Mesothelial cell of epicardium (in vitro differentiated cells): ENCODE measurements around the gene SLC3A2. TPM values are rescaled to one million over a fixed set of nuclear protein-coding genes. Genes with fewer than 3 reads are reported as not detected.
"Not testable (repeated sequence)": the region's sequence is repeated elsewhere in the genome, so short reads cannot be mapped to it uniquely, and the experiment has no call there.

ENCODE experiments used
- DNase-seq, 2 experiments: peaks; one replicate each; pipeline ENCODE4 v3.0.0; 2021; ENCODE audit warnings: low spot score in 2 of 2; ENCODE audit not compliant: unreplicated experiment in 2 of 2
- H3K27ac Mint-ChIP-seq: 2 replicates; pipeline ENCODE4 v1.8.0; 2021; ENCODE audit warnings: mixed read lengths
- H3K27me3 Mint-ChIP-seq: 2 replicates; pipeline ENCODE4 v1.8.0; 2021; ENCODE audit warnings: low read depth, mixed read lengths
- H3K36me3 Mint-ChIP-seq: 2 replicates; pipeline ENCODE4 v1.8.0; 2021; ENCODE audit warnings: mixed read lengths
- H3K4me1 Mint-ChIP-seq: 2 replicates; pipeline ENCODE4 v1.8.0; 2021; ENCODE audit warnings: mixed read lengths
- H3K4me3 Mint-ChIP-seq: 2 replicates; pipeline ENCODE4 v1.8.0; 2021; ENCODE audit warnings: mild to moderate bottlenecking, moderate library complexity, mixed read lengths
- H3K9me3 Mint-ChIP-seq: 2 replicates; pipeline ENCODE4 v1.8.0; 2021; ENCODE audit warnings: mixed read lengths
- total RNA-seq: library from RNA; stranded (reverse); gene quantifications from 3 replicates; pipeline ENCODE4 v1.2.1, GENCODE V29; 2021
- TF ChIP-seq, protein P1 (sequence below): fragments of 200-600 bp; sonication (generic); IDR thresholded peaks from one replicate; pipeline ENCODE4 v1.5.0; 2021; ENCODE audit warnings: antibody characterized with exemption; ENCODE audit not compliant: unreplicated experiment

The SLC3A2 gene
- total RNA-seq, 1 donor from 2014 or later = 208 TPM

DNA sequence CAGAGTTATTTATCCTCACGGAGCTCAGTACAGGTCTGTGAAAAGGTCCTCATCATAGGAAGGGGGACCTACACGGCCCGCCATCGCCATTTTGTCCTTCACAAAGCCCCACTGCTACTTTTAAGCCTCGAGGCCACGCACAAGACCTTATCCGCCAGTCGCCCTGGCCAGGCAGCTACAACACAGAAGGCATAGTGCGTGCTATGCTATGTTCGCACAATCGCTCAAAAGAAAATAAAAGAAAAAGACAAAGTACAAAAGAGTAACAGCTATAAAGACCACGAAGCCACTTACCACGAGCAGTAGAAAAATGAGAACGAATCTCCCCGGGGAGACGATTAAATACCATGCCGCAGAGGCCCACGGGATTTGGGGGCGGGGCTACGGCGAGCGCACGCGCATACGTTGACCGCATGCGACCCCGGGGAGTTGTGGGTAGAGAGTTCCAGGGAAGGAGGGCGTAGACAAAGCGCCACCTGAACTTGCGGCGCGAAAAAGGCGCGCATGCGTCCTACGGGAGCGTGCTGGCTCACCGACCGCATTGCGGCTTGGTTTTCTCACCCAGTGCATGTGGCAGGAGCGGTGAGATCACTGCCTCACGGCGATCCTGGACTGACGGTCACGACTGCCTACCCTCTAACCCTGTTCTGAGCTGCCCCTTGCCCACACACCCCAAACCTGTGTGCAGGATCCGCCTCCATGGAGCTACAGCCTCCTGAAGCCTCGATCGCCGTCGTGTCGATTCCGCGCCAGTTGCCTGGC is 24.9 kb upstream of the SLC3A2 start:
- no peaks in the 10 kb centered on the region for H3K9me3 Mint-ChIP-seq
- H3K27ac Mint-ChIP-seq = peak overlapping the region; percentile 95
- no peaks in the 10 kb centered on the region for H3K27me3 Mint-ChIP-seq
- peaks cover 76% of the 10 kb centered on the region for H3K4me1 Mint-ChIP-seq
- peaks cover 24% of the 10 kb centered on the region for H3K36me3 Mint-ChIP-seq
- H3K4me3 Mint-ChIP-seq = peak overlapping the region; percentile 96
- DNase-seq = peak; percentile 96 to 99
- TF ChIP-seq, protein P1, sequence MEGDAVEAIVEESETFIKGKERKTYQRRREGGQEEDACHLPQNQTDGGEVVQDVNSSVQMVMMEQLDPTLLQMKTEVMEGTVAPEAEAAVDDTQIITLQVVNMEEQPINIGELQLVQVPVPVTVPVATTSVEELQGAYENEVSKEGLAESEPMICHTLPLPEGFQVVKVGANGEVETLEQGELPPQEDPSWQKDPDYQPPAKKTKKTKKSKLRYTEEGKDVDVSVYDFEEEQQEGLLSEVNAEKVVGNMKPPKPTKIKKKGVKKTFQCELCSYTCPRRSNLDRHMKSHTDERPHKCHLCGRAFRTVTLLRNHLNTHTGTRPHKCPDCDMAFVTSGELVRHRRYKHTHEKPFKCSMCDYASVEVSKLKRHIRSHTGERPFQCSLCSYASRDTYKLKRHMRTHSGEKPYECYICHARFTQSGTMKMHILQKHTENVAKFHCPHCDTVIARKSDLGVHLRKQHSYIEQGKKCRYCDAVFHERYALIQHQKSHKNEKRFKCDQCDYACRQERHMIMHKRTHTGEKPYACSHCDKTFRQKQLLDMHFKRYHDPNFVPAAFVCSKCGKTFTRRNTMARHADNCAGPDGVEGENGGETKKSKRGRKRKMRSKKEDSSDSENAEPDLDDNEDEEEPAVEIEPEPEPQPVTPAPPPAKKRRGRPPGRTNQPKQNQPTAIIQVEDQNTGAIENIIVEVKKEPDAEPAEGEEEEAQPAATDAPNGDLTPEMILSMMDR = no peak

DNA sequence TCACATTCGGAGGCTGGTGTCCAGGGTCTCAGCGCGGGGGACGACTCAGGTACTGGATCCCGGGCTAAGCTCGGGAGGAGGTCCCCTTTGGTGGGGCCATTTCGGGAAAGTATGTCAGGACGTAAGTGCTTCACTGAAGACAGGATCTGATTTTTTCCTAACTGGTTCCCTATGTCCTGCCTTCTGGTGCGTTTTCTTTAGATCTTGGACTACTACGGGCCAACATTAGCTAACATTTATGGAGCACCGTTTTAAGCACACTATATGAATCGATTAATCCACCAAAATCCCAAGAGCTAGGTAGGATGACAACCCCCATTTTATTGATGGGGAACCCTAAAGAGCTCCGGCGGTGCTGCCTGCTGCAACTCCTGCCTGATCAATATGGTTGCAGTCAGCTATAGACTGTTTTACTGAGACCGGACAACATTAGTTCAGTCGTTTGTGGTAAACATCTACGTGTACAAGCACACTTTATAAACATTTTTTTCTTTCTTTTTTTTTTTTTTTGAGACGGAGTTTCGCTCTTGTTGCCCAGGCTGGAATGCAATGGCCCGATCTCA is 24.3 kb upstream of the SLC3A2 start:
- no peak for DNase-seq
- TF ChIP-seq, protein P1 = no peak
- H3K4me1 Mint-ChIP-seq = peaks cover 80% of the 10 kb centered on the region
- H3K4me3 Mint-ChIP-seq = peak overlapping the region; percentile 96
- H3K27me3 Mint-ChIP-seq = no peaks in the 10 kb centered on the region
- peak overlapping the region; percentile 95 for H3K27ac Mint-ChIP-seq
- H3K9me3 Mint-ChIP-seq = no peaks in the 10 kb centered on the region
- peaks cover 24% of the 10 kb centered on the region for H3K36me3 Mint-ChIP-seq

DNA sequence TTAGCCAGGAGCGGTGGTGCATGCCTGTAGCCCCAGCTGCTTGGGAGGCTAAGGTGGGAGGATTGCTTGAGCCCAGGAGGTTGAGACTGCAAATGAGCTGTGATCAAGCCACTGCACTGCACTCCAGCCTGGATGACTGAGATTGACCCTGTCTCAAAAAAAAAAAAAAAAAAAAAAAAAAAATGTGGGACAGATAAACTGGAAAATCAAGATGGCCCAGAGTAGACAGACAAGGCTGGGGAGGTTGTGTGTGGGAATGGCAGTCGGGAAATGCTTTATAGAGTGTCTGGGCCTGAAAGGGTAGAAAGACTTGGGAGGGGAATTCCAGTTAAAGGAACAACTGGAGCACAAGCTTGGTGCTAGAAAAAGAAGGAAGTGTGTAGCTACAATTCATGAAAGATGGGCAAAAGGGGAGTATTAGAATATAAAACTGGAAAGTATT is 23.1 kb upstream of the SLC3A2 start:
- Mint-ChIP-seq H3K27ac (peak overlapping the region; percentile 95), H3K36me3 (peaks cover 19% of the 10 kb centered on the region), H3K27me3 (no peaks in the 10 kb centered on the region), H3K4me1 (peaks cover 76% of the 10 kb centered on the region), H3K9me3 (no peaks in the 10 kb centered on the region), H3K4me3 (peak overlapping the region; percentile 96)
- no peak for DNase-seq
- TF ChIP-seq, protein P1 = no peak

DNA sequence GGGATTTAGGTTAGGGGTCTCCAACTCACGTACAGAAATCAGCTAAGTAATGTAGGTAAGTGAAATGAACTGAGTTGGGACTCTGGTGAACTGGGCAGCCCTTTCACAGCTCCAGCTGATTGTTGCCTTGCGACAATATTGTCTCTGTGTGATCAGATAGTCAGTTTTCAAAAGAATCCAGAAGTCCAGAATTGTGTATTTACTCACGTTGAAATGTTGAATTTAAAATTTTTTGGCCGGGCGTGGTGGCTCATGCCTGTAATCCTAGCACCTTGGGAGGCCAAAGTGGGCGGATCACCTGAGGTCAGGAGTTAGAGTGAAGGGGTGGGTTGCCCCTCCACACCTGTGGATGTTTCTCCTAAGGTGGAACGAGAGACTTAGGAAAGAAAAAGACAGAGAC is 22.5 kb upstream of the SLC3A2 start:
- no peak for DNase-seq
- TF ChIP-seq, protein P1 = no peak
- Mint-ChIP-seq H3K4me3 (peak overlapping the region; percentile 96), H3K27ac (peak overlapping the region; percentile 95), H3K36me3 (peaks cover 14% of the 10 kb centered on the region), H3K4me1 (peaks cover 73% of the 10 kb centered on the region), H3K27me3 (no peaks in the 10 kb centered on the region), H3K9me3 (no peaks in the 10 kb centered on the region)

DNA sequence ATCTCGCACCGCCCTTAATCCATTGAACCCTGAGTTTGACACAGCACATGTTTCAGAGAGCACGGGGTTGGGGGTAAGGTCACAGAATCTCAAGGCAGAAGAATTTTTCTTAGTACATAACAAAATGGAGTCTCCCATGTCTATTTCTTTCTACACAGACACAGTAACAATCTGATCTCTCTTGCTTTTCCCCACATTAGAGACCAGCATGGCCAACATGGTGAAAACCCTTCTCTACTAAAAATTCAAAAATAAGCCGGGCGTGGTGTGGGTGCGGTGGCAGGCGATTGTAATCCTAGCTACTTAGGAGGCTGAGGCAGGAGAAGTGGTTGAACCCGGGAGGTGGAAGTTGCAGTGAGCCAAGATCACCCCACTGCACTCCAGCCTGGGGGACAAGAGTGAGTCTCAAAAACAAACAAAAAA is 21.4 kb upstream of the SLC3A2 start:
- Mint-ChIP-seq H3K27ac (peak overlapping the region; percentile 95), H3K4me1 (peaks cover 72% of the 10 kb centered on the region), H3K4me3 (peak overlapping the region; percentile 18)
- H3K36me3 Mint-ChIP-seq, H3K27me3 Mint-ChIP-seq, DNase-seq, H3K9me3 Mint-ChIP-seq: not testable (repeated sequence)

DNA sequence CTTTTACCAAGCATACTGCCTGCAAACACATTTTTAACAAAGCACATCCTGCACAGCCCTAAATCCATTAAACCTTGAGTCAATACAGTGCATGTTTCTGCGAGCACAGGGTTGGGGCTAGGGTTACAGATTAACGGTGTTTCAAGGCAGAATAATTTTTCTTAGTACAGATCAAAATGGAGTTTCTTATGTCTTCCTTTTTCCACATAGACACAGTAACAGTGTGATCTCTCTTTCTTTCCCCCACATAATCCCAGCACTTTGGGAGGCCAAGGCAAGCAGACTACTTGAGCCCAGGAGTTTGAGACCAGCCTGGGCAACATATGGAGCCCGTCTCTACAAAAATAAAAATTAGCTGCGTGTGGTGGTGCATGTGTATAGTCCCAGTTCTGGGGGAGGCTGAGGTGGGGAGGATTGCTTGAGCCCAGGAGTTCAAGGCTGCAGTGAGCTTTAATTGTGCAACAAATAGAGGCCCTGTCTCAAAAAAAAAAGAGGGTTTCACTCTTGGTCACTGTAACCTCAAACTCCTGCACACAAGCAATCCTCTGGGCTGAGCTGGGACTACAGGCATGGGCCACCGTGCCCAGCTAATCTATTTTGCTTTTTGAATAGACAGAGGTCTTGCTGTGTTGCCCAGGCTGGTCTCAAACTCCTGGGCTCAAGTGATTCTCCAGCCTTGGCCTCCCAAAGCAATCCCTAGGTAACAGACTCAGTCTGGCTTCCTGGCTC is 19.7 kb upstream of the SLC3A2 start:
- TF ChIP-seq, protein P1 = no peak
- DNase-seq = no peak
- H3K27me3 Mint-ChIP-seq = no peaks in the 10 kb centered on the region
- peak overlapping the region; percentile 15 for H3K4me3 Mint-ChIP-seq
- no peaks in the 10 kb centered on the region for H3K36me3 Mint-ChIP-seq
- H3K4me1 Mint-ChIP-seq = peaks cover 65% of the 10 kb centered on the region
- H3K27ac Mint-ChIP-seq = peak overlapping the region; percentile 95
- no peaks in the 10 kb centered on the region for H3K9me3 Mint-ChIP-seq

DNA sequence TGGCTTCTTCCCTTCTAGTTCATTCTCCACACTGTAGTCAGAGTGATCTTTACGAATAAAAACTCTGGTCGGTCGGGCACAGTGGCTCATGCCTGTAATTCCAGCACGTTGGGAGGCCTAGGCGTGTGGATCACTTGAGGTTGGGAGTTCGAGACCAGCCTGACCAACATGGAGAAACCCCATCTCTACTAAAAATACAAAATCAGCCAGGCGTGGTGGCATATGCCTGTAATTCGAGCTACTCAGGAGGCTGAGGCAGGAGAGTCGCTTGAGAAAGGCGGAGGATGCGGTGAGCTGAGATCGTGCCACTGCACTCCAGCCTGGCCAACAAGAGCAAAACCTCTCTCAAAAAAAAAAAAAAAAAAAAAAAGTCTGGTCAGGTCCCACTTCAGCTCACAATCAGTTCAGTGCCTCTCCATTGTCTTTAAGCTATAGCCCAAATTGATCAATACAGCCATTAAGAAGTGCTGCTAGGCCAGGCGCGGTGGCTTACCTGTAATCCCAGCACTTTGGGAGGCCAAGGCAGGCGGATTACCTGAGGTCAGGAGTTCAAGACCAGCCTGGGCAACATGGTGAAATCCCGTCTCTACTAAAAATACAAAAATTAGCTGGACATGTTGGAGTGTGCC is 19.0 kb upstream of the SLC3A2 start:
- not testable (repeated sequence) for DNase-seq, H3K27me3 Mint-ChIP-seq, H3K4me3 Mint-ChIP-seq, H3K9me3 Mint-ChIP-seq, H3K36me3 Mint-ChIP-seq
- H3K27ac Mint-ChIP-seq = peak overlapping the region; percentile 71
- peaks cover 59% of the 10 kb centered on the region for H3K4me1 Mint-ChIP-seq
